ENCODE measurements around the gene TRAF5.

- TF ChIP-seq CTCF (IDR thresholded peaks at IDR 0.05) (no peak), POLR2A (IDR thresholded peaks at IDR 0.05) (no peak), POLR2AphosphoS5 (IDR thresholded peaks at IDR 0.05) (no peak)
Measured at GRCh38 chr1:211327346-211327921, 801 bp downstream of the TRAF5 start.
